ENCODE results near the gene PTPRG.

The PTPRG gene

DNA sequence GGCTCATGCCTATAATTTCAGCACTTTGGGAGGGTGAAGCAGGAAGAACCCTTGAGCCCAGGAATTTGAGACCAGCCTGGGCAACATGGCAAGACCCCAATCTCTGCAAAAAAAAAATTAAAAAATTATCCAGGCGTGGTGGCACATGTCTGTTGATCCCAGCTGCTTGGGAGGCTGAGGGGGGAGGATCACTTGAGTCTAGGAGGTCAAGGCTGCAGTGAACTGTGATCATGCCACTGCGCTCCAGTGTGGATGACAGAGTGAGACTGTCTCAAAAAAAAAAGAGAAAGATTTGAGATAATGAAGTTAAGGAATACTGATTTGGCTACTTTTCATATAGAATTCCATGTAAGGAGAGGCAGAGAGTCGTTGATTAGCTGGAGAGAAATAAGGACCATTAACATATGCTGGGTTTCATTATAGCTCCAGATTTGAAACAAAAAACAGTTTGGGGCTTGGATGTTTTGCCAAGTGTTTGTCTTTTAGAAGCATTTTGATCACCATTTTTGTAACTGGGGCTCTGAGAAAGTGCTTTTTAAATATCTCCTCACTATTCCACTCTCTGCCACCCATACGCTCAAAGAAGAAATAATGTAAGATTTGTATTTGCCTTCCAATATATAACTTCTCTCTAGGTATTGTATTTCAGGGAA lies 597.8 kb downstream of the PTPRG start:
- DNase-seq (ENCODE audit: low read depth) = no peak

DNA sequence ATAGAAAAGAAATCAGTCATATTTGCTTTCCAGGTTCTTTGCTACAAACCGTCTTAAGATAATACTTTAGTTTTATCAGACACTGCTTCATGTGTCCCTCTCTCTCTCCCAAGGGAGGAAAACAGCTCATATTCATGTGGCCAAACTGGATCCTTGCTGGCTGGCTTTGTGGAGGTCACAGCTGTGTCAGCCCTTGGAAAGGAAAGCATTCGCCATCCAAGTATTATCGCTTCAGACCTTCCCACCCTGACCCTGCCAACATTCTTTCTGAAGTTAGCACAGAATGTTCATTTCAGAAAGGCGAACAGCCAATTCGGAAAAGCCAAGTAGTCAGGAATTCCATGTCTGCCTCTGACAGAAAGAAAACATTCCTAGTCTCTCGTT lies 598.3 kb downstream of the PTPRG start:
- no peak for DNase-seq (ENCODE audit: low read depth)

- no peak for DNase-seq (ENCODE audit: low read depth)
Observed at GRCh38 chr3:62161371-62161770, 600.0 kb downstream of the PTPRG start.

DNA sequence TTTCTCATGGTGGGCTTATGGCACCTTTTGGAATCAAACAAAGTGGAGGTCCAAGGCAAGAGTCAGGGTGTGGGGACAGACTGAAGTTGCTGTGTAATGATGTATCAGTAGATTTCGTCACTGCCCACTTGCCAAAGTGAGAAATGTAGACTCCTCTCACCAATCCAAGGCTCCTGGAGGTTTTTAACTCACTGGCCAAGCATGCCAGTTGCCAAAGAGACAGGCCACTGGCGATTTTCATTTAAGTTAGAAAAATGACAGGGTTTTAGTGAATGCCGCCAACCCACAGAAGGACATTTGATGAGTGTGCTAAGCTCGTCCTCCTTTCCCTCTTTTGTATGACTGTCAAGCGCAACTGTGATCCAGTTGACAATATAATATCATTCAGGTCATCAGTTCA lies 602.8 kb downstream of the PTPRG start:
- DNase-seq (ENCODE audit: low read depth) = no peak

DNA sequence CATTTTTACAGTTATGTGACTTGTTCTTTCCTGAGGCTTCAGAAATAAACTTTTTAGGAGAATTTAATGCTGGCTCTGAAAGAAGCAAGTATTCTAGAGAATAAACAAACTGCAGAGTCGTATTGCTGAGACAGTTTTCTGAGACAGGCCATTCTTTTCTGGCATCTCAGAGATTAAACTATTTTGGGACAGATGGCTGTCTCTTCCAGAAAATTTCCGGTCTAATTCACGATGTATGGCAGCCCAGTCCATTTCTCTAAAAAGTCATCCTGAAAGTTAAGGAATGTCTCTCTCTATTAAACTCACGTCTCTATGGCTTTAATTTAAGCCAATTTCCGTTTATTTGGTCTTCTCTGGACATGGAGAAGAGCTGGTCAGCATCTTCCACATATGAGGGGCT lies 603.4 kb downstream of the PTPRG start:
- DNase-seq (ENCODE audit: low read depth) = no peak

DNA sequence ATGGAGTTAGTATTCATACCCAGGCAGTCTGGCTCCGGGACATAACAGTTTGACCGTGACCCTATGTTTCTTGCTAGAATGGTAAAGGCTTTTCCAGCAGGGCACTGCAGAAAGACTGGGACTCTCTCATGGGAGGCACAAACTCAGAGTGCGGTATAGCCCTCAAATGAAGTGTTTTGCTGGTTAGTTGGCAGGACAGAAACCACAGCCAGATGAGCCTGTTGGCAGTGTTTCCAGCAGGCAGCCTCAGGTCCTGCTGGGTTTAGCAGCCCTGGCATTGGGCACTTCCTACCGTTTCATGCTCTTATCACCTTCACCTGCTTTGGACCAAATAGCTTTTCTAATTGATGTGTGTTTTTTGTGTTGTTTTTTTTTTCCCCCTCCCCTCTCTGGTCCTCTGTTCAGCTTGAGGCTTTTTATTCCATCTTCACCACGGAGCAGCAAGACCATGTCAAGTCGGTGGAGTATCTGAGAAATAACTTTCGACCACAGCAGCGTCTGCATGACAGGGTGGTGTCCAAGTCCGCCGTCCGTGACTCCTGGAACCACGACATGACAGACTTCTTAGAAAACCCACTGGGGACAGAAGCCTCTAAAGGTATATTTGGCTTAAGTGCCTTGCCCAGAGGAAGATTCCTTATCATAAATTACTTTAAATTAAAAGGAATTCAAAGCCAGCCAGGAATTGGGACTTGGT lies 606.3 kb downstream of the PTPRG start:
- DNase-seq (ENCODE audit: low read depth) = no peak

DNA sequence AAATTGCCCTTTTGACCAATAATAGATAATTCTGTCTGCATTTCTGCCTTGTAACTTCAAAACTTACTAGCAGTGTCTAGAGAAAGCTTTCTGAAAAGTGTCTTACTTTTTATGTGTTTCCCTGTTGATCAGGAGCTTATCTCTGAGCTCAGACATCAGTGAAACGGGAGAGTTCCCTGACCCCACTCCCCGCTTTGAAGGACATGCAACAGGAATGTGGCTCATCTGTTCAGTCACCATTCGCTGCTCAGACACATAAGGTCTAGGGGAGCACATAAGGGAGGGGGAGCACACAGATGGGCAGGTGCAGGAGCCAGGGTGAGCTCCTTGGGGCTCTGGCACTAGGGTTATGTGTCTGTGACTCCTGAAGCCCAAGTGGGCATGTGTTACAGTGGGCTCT lies 607.0 kb downstream of the PTPRG start:
- no peak for DNase-seq (ENCODE audit: low read depth)

GRCh38 chr3:62169906-62170660 lies 608.7 kb downstream of the PTPRG start:
- no peak for DNase-seq (ENCODE audit: low read depth)

- DNase-seq (ENCODE audit: low read depth) = no peak
Observed at GRCh38 chr3:62171789-62172188, 610.4 kb downstream of the PTPRG start.

DNA sequence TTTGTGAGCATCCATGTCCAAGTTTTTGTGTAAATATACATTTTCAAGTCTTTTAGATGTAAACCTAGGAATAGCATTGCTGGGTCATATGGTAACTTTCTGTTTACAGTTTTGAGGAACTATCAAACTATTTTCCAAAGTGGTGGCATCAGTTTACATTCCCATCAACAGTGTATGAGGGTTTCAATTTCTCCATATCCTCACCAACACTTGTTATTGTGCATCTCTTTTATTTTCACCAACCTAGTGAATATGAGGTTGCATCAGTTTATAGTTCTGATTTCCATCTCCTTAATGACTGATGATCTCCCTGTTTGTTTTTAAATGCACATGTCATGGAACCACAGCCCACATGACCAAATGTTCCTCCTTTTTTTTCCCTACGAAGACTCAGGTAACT lies 610.8 kb downstream of the PTPRG start:
- no peak for DNase-seq (ENCODE audit: low read depth)

GRCh38 chr3:62173939-62174515 lies 612.7 kb downstream of the PTPRG start:
- DNase-seq (ENCODE audit: low read depth) = no peak

- DNase-seq (ENCODE audit: low read depth) = no peak
Observed at GRCh38 chr3:62175161-62175560, 613.8 kb downstream of the PTPRG start.

- DNase-seq (ENCODE audit: low read depth) = no peak
Observed at GRCh38 chr3:62178032-62178431, 616.7 kb downstream of the PTPRG start.

GRCh38 chr3:62178739-62179600 lies 617.6 kb downstream of the PTPRG start:
- no peak for DNase-seq (ENCODE audit: low read depth)

DNA sequence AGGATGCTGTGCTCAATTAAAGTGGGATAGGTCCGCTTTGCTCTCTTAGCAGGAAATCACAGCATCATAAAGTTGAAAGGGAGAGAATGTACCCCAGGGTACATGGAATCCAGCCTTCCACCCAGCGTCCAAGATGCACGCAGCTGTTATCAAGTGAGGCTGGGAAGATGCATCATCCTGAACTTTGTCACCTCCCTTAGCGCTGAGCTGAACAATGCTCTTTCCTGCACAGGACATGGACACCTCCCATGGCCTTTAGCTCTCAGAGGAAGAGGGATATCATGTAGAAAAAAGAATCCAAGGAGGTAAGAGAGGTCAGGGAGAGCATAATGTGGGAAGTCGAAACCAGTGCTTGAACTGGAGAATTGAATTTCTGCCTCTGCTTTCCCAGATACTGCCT lies 619.1 kb downstream of the PTPRG start:
- no peak for DNase-seq (ENCODE audit: low read depth)

DNA sequence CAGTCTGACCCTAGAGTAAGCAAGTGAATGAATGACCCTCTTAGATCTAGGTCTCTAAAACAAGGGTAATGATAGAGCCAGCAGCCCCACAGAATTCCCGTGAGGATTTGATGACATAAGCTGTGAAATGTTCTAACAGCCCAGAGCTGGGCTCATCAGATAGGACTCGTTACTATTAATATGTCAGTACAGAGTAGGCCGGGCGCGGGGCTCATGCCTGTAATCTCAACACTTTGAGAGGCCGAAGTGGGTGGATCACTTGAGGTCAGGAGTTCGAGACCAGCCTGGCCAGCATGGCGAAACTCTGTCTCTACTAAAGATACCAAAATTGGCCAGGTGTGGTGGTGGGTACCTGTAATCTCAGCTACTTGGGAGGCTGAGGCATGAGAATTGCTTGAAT lies 621.7 kb downstream of the PTPRG start:
- DNase-seq (ENCODE audit: low read depth) = no peak

DNA sequence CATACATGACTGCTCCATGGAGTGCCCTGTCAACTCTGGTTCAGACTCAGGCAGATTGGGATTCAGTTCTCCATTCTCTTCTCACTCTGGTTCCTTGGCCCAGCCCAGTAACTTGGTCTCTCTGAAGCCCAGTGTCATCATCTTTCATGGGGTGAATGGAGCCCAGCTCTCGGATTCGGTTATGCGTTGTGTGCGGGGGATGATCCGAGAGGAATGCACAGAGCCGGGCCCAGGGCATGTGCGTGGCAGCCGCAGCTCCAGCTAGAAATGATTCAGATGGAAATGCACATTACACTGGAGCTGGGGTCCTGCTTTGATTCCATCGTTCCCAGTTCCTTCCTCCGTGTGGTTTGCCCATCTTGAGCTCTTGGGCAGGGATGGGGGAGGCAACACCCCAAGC lies 622.6 kb downstream of the PTPRG start:
- no peak for DNase-seq (ENCODE audit: low read depth)

GRCh38 chr3:62184559-62184958 lies 623.2 kb downstream of the PTPRG start:
- DNase-seq (ENCODE audit: low read depth) = no peak

- no peak for DNase-seq (ENCODE audit: low read depth)
Observed at GRCh38 chr3:62187022-62187431, 625.7 kb downstream of the PTPRG start.

- DNase-seq (ENCODE audit: low read depth) = no peak
Observed at GRCh38 chr3:62188681-62189375, 627.5 kb downstream of the PTPRG start.

GRCh38 chr3:62189376-62189698 lies 628.0 kb downstream of the PTPRG start:
- no peak for DNase-seq (ENCODE audit: low read depth)

DNA sequence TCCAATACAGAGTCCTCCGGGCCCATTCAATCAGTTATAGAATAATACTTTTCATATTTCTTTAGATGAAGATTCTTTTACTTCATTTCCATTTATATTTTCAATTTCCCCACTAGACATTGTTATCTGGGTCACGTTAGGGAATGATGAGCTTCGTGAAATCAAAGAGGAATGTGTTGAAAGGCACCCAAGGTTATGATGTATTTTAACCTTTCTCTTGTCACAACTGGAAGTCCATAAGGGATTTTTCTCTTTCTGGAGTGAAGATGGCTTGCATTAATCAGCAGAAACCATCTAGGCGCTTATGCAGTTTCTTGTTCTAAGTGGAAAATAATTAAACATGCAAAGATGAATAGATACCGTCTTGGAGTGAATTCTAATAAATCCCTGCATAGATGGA lies 631.5 kb downstream of the PTPRG start:
- DNase-seq (ENCODE audit: low read depth) = no peak
